ENCODE measurements around the gene COQ4. TPM values are rescaled to one million over a fixed set of nuclear protein-coding genes. Genes with fewer than 3 reads are reported as not detected.

COQ4 gene
- polyA plus RNA-seq, 1 experiment: 19.0 TPM

- no peak for DNase-seq (ENCODE audit: low read depth, low spot score)
- no peaks in the 10 kb centered on the region; the same call in 1 of the 2 replicates for H3K9me3 ChIP-seq (ENCODE audit: control insufficient read depth, insufficient read depth, low read length)
- no peak for TF ChIP-seq CTCF (IDR thresholded peaks at IDR 0.05; ENCODE audit: low read depth, low read length)
- ChIA-PET CTCF (interaction anchor here (0.6 kb wide), 1 partner anchor 29 kb away, joined by 6 read pairs; no protein-coding TSS in a partner anchor), POLR2A (interaction anchor here (1.2 kb wide), 1 partner anchor 10 kb away, joined by 3 read pairs; no protein-coding TSS in a partner anchor)
- no peak overlapping the region for H3K4me3 ChIP-seq (ENCODE audit: low read depth, low read length)
- H3K27me3 ChIP-seq (ENCODE audit: control insufficient read depth, insufficient read depth, low read length): no peaks in the 10 kb centered on the region
- H3K27ac ChIP-seq (ENCODE audit: low read depth, low read length): no peak overlapping the region
Measured at GRCh38 chr9:128310461-128310860, 12.2 kb upstream of the COQ4 start.

- CTCF ChIA-PET: interaction anchor here (0.6 kb wide), 1 partner anchor 15 kb away, joined by 3 read pairs; no protein-coding TSS in a partner anchor
- Histone ChIP-seq H3K27ac (ENCODE audit: low read depth, low read length) (no peak overlapping the region), H3K4me3 (ENCODE audit: low read depth, low read length) (no peak overlapping the region), H3K9me3 (ENCODE audit: control insufficient read depth, insufficient read depth, low read length) (no peaks in the 10 kb centered on the region), H3K27me3 (ENCODE audit: control insufficient read depth, insufficient read depth, low read length) (no peaks in the 10 kb centered on the region)
- no peak for DNase-seq (ENCODE audit: low read depth, low spot score)
- POLR2A ChIA-PET: interaction anchor here (0.6 kb wide), 1 partner anchor 24 kb away, joined by 3 read pairs; no protein-coding TSS in a partner anchor
- no peak for TF ChIP-seq CTCF (IDR thresholded peaks at IDR 0.05; ENCODE audit: low read depth, low read length)
Measured at GRCh38 chr9:128314697-128315096, 7.9 kb upstream of the COQ4 start.

- Histone ChIP-seq H3K27ac (ENCODE audit: low read depth, low read length) (no peak overlapping the region), H3K9me3 (ENCODE audit: control insufficient read depth, insufficient read depth, low read length) (no peaks in the 10 kb centered on the region), H3K27me3 (ENCODE audit: control insufficient read depth, insufficient read depth, low read length) (no peaks in the 10 kb centered on the region), H3K4me3 (ENCODE audit: low read depth, low read length) (no peak overlapping the region)
- ChIA-PET CTCF (no interaction called here), POLR2A (no interaction called here)
- no peak for DNase-seq (ENCODE audit: low read depth, low spot score)
- no peak for TF ChIP-seq CTCF (IDR thresholded peaks at IDR 0.05; ENCODE audit: low read depth, low read length)
Measured at GRCh38 chr9:128316421-128316820, 6.2 kb upstream of the COQ4 start.

GRCh38 chr9:128317629-128318028 lies 5.0 kb upstream of the COQ4 start:
- Histone ChIP-seq H3K27me3 (ENCODE audit: control insufficient read depth, insufficient read depth, low read length) (no peaks in the 10 kb centered on the region), H3K9me3 (ENCODE audit: control insufficient read depth, insufficient read depth, low read length) (no peaks in the 10 kb centered on the region; the same call in 1 of the 2 replicates), H3K27ac (ENCODE audit: low read depth, low read length) (no peak overlapping the region), H3K4me3 (ENCODE audit: low read depth, low read length) (no peak overlapping the region)
- TF ChIP-seq CTCF (IDR thresholded peaks at IDR 0.05; ENCODE audit: low read depth, low read length): no peak
- ChIA-PET POLR2A (no interaction called here), CTCF (no interaction called here)
- DNase-seq (ENCODE audit: low read depth, low spot score): no peak

GRCh38 chr9:128321343-128321742 lies 1.3 kb upstream of the COQ4 start:
- peak overlapping the region; percentile 97 for H3K4me3 ChIP-seq (ENCODE audit: low read depth, low read length)
- H3K27me3 ChIP-seq (ENCODE audit: control insufficient read depth, insufficient read depth, low read length): no peaks in the 10 kb centered on the region
- DNase-seq (ENCODE audit: low read depth, low spot score): no peak
- H3K27ac ChIP-seq (ENCODE audit: low read depth, low read length): no peak overlapping the region
- no peaks in the 10 kb centered on the region; the same call in 1 of the 2 replicates for H3K9me3 ChIP-seq (ENCODE audit: control insufficient read depth, insufficient read depth, low read length)
- ChIA-PET CTCF (interaction anchor here (1.1 kb wide), 1 partner anchor 26 kb away, joined by 3 read pairs; no protein-coding TSS in a partner anchor), POLR2A (no interaction called here)
- no peak for TF ChIP-seq CTCF (IDR thresholded peaks at IDR 0.05; ENCODE audit: low read depth, low read length)

Data from AG04450 (cell line).